GM18873 (cell line): ENCODE results near the gene KRT36.

Source experiments
- ATAC-seq: cut with Tn5 transposase; IDR thresholded peaks from one replicate; pipeline ENCODE4 v1.9.1; 2021; ENCODE audit warnings: mild to moderate bottlenecking, moderate library complexity, moderate number of reproducible peaks; ENCODE audit not compliant: unreplicated experiment, low FRiP score

The KRT36 gene

GRCh38 chr17:41522301-41523224, 32.9 kb upstream of the KRT36 start:
- ATAC-seq: no peak

DNA sequence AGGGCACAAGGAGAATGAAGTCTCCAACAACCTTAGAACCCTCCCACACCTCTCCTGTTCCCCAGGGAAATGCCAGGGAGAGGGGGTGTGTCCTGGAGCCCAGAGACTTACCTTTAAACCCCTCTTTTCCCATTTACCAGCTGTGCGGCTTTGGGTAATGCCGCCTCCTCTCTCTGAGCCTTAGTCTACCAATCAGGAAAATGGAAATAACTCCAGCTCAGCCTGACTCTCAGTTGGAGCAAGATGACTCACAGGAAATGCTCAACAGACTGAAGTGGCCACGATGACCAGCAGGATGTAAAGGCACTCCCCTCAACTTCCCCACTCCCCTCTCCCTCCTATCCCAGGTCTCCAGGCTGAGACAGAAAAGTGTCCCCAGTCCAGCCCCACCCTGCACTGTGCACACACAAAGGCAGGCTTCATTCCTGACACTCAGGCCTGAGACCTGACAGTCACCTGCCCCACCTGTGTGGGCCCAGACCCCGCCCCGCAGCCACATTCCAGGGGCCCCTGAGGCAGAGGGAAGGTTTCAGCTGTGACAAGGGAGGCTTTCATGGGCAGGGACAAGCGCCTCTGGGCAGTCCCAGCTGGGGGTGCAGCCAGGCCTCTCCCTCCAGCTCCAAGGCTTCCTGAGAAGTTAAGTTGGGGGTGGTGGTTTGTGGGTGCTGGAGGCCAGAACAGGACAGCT, 32.0 kb upstream of the KRT36 start:
- no peak for ATAC-seq

DNA sequence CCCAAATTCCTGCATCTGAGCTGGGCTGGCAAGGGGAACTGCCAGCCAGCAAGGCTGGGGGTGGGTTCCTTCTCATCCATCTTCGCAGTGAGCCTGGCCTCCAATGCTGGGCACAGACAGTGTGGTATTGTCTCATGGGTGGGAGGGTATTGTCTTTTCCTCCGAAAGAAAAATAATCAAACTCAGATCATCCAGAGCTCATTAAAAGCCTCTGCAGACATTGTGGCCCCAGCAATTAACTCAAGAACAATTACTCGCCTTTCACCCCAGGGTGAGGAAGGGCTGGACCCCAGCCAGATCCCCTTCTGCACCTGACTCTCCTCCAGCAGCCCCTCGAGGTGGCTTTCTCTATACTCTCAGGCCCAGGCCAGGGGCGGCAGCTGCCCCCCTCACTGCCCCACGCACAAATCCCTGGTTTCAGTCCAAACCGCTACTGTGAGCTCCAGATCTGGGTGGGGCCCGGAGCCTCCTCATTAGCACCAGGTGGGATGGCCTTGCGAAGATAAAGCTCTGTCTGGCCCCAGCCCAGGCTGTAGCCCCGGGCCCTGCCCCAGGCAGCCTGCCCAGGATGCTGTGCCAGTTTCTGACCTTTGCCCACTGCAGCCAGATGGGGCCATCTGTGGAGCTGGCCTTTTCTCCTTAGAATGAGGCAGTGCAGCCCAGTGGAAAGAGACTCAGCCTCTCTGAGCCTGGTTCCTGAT, 31.3 kb upstream of the KRT36 start:
- no peak for ATAC-seq

- ATAC-seq: no peak
Observed at GRCh38 chr17:41519501-41520224, 30.0 kb upstream of the KRT36 start.

GRCh38 chr17:41518789-41519449, 29.2 kb upstream of the KRT36 start, which contains the start of gene KRT15:
KRT15 (minus strand) TSS chr17:41518890; CDS start chr17:41518827, 63 bp downstream.
- ATAC-seq: no peak

GRCh38 chr17:41518031-41518430, 28.3 kb upstream of the KRT36 start:
- no peak for ATAC-seq

DNA sequence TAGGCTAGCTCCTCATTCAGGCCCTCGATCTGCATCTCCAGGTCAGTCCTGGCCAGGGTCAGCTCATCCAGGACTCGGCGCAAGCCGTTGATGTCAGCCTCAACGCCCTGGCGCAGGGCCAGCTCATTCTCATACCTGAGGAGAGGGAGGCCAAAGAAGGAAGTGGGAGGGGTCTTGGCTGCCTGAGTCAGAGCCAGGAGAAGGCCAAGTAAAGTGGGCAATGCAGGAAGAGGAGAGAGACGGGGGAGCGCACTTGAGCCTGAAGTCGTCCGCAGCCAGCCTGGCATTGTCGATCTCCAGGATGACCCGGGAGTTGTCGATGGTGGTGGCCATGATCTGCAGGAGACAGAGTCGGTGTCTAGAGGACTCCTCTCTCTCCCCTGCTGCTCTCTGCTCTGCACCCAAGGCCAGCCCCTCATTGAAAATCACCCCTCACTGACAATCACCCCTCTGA, 27.1 kb upstream of the KRT36 start:
- no peak for ATAC-seq

GRCh38 chr17:41516147-41516829, 26.6 kb upstream of the KRT36 start:
- no peak for ATAC-seq

DNA sequence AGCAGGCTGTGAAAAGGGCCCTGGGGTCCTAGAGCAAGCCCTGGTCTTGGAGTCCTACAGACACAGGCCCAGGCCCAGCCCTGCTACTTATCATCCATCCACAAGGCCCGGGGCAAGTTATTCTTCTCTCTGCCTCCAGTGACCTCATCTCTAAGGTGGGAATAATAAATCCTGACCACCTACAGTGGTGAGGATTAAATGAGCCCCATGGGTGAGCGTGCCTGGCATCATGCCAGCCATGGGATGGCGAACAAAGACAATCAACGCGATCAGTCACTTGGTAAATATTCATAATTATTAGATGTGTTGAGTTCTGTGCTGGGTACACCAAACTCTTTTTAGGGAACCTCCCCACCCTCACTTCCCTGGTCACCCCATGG, 23.4 kb upstream of the KRT36 start:
- no peak for ATAC-seq

DNA sequence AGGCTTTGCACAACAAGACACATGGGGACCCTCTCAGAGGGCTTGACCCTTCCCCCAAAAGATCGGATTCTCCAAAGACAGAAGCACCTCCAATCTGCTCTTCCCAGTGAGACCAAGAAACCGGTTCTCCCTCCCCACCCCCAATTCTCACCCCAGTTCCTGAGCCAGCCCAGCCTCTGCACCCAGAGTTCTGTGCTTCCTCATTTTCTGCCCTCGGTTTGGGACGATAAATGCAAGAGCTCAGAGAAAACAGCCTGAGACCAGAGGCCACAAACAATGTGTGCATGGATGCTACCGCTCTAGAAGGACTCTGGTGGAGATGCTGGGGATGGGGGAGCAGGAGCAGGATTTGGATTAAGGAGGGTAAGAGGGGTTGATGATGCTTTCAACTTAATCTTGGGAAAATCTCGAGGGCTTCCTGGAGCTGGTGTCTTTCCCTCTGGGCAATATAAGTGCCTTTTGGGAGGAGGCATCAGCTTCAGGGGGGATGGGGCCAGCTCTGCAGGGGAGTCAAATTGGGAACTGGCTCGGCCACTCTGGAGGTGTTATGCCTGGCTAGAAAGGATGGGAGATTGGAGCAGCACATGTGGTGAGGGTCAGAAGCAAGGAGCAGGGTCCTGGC, 22.9 kb upstream of the KRT36 start:
- no peak for ATAC-seq

DNA sequence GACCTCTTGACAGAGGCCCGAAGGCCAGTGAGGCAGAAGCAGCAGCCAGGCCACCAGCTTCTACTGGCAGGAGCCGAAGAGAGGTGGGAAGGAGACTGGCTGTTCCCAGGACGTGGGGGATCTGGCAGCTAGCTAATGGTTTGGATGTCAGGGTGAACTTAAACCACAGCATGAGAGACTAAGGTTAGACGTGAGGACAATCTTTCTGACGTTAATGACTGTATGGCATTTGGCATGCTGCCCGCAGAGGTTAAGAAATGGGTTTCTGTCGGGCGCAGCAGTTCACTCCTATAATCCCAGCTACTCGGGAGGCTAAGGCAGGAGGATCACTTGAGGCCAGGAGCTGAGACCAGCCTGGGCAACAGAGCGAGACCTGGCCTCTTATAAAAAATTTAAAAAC, 22.0 kb upstream of the KRT36 start:
- no peak for ATAC-seq

GRCh38 chr17:41511116-41511515, 21.4 kb upstream of the KRT36 start:
- no peak for ATAC-seq

DNA sequence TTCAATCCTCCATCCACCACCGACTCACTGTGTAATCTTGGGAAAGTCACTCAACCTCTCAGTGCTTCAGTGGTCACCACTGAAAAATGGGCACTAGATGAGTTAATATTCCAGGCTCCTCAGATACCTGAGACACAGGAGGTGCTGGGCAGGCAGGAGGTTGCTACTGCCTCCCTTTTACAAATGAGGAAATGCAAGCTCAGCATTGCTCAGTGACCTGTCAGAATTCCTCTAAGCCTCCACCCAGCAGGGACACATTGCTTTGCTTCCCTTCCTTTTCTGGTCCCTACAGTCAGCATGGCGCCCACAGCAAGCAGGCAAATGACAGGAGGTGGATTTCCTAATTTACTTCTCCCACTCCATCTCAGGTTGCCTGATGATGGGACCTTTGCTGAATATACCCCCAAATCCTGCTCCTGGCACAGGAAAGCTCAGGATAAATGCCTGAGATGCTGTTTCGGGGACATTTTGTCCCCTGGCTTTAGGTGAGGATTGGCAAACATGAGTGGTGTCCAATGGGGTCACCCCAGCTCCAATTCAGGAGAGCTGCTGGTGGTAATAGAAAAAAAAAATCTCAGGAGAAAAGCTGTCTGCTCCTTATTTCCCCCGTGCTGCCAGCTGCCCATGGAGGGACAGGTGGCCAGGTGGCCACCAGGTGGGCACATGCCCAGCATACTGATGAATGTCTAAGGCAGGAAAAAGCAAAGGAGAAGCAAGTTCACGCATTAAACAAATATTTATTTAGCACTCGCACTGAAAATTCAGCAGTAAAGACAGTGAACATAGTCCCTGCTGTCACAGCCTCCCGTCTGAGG, 20.7 kb upstream of the KRT36 start:
- no peak for ATAC-seq

DNA sequence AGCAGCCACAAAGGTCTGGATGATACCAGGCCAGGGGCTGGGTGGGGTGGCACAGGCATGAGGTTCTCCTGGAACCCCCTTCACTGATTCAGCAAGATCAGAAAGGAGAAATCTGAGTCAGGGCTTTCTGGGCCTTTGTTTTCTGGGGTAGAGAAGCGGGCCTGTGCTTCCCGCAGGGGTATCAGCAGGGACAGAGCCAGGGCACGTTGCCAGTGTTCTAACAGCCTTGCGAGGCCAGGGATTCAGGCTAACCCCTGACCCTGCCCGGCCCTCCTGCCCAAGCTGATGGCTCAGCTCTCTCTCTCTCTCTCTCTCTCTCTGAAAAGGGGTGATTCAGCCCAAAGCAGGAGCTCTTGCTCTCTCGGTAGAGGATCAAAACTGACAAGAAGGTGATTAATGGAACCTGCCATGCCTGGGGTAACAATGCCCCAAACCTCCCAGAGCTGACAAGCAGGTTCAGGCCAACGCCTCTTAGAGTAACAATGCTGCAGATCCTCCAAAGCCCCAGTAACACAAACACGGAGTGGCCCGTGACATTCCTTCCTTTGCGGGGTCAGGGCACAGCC, 17.7 kb upstream of the KRT36 start:
- ATAC-seq: no peak

DNA sequence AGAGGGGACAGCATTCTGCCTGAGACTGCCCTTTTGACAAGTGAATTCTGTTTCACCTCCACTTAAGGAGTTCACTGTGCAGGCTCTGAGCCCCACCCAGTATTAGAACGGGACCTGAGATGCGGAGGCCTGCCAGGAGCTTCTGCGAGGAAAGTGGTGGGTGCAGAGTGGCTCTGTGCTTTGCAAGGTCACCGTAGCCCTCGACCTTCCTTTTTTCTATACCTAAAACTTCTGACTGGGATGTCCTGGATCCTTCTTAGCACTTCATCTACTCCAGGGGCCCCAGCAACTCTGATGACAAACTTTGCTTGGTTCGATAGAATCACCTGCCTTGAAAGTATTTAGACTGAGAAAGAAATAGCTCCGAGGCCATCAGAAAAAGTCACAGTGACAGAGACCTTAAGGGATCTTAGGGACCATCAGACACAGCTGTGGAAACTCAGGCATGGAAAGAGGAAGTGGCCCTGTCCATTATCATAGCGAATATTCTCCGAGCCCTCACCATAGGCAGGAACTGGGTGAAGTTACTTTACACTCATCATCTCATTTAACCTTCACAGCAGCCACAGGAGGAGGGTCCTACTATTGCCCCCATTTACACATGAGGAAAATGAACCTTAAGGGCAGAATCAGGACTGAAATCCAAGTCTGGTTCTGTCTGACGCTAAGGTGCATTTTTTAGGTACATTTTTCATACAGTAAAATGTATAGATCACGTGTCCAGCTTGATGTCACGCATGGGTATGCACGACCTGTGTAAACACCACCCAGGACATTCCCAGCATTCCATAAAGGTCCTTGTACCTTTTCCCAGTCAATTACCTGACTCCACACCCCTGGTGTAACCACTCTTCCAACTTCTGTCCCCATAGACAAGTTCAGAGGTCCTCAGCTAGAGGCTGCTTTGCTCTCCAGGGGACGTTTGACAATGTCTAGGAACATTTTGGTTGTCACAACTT, 16.4 kb upstream of the KRT36 start:
- ATAC-seq: no peak

GRCh38 chr17:41505007-41505808, 15.5 kb upstream of the KRT36 start, which contains the start of gene KRT13:
KRT13 (minus strand) TSS chr17:41505612; CDS start chr17:41505550, 62 bp downstream.
- ATAC-seq: no peak
